NCI-H2196 (cell line): ENCODE results near the gene ZNHIT2.
"Not testable (repeated sequence)": the region's sequence is repeated elsewhere in the genome, so short reads cannot be mapped to it uniquely, and the experiment has no call there.

Source experiments
- DNase-seq: peaks from one replicate; lab custom pipeline; 2025; ENCODE audit not compliant: unreplicated experiment; lab: John Stamatoyannopoulos, UW

ZNHIT2 gene

DNA sequence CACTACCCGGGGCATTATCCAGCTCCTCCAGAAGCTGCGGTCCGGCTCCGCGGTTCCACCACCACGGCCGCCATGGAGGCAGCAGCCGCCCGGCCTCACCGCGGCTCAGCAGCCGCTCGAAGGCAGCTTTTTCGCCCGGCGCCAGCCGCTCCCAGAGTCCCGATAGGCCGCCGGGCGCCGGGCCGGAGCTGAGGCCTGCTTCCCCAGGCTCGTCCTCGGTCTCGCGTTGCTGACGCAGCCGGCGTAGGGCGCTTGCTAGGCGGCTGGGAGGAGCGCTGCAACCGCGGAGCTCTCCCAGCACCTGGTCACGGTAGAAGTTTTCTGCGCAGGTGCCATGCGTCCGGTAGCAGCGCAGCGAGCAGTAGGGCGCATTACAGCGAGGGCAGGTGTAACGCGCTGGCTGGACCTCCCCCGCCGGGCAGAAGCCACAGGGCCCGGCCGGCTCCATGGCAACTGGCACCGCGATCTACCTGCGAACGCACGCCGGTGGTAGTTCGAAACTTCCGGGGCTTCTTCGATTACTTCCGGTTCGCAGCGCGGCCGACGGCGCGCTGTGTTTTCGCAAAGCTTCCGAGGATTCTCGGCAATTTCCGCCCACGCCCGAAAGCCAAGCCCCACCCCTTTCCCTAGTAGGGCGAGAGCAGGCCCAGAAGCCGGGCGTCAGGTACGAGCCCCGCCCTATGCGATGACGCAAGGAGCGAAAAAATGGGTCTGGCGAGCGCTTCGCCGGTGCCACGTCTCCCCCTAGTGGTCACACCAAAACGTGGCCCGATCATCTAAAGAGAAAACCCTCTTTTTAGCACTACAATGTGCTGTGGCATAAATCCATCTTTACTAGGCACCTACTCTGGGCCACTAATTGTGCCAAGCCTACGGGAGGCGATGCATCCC is at the start of gene ZNHIT2:
Gene ZNHIT2, minus strand, starts transcription at position 496 of the 891 bp plus-strand sequence. Its CDS starts 48 bp downstream, at position 448.
- DNase-seq: peak; percentile 99

- no peak for DNase-seq
These were observed 49.4 kb upstream of the ZNHIT2 start for GRCh38 chr11:65166893-65167292.

DNA sequence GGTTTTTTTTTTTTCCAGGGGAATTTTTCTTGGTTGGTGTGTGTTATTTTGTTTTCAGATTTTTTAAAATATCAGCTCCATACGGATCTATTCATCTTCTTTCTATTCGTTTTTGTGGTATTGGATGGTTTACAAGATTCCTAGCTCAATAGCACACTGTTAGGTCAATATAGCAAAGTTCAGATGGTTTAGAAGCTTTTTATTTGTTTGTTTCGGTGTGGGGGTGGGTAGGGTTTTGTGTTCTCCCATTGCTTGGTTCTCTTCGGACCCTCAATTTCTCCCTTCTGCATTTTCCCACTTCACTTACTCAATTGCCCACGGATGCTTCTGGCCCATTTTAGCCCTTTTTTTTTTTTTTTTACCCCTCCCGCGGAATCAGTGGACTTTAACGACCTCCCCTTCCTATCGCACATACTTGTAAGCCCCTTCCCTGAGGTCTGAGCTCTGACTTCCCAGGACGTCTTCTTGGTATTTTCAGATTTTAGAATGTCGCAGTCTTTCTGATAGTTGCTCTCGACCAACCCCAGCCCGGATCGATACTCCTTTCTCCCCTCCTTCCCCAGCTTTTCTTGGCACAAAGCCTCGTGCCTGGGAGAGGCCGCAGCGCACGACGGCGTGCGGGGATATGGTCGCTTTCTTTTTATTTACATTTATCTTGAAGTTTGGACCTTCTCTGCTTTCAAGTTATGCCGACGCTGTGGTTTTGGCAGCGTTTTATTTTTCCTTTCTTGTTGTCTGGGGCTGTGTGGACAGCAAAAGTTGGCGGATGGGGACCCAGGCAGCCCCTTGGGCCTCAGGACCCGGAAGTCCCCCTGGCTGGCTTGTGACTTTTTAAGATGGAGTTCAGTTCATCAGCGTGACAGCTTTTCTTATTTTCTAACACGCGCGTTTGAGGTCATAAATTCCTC is 48.2 kb upstream of the ZNHIT2 start:
- no peak for DNase-seq

DNA sequence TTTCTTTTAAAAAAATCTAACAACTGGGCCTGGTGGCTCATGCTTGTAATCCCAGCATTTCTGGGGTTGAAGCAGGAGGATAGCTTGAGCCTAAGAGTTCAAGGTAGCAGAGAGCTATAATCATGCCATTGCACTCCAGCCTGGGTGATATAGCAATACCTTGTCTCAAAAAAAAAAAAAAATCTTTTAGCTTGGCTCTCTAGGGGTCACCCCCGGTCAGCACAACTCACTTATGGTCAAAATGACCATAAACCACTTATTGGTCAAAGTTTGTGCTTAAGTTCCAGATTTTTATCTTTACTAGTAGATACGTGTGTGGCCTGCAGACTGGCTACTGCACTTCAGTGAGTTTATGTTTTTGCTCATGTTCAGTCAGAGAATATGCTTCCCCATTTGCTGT is 46.2 kb upstream of the ZNHIT2 start:
- no peak for DNase-seq

DNA sequence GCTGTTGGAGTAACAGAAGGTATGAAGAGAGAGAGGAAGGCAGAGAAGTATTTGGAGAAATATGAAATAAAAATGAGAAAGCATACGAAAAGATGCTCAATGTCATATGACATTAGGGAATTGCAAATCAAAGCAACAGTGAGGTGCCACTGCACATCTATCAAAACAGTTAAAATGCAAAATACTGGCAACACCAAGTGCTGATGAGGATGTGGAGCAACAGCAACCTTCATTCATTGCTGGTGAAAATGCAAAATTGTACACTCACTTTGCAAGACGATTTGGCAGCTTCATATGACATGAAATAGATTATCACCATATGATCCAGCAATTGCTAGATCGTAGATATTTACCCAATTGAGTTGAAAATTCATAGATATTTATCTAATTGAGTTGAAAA is 43.1 kb upstream of the ZNHIT2 start:
- no peak for DNase-seq

DNA sequence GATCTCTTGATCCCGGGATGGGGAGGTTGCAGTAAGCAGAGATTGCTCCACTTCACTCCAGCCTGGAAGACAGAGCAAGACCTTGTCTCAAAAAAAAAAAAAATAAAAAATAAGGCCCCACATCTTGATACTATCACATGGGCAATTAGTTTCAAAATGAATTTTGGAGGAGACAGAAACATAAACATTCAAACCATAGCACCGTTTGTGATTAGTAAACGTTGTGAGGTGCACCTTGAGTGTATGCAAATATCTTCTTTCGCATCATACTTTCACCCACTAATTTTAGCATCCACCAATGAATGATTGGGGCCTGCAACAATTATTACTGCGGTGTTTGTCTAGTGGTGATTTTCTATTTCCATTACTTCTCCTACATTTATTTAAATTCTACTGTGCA is 41.5 kb upstream of the ZNHIT2 start:
- DNase-seq: no peak

DNA sequence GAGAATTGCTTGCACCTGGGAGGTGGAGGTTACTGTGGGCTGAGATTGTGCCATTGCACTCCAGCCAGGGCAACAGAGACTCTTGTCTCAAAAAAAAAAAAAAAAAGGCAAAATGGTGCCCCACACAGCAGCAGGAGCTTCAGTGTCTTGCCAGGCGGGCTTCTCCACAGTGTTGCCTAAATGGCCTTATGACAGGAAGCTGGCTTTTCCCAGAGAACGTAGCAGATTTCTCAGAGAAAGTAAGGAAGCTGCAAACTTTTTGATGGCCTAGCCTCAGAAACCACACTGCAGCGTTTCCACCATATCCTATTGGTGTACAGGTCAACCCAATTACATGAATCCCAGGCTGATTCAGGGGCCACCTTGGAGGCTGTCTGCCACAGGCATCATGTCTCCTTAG is 39.8 kb upstream of the ZNHIT2 start:
- DNase-seq: no peak

- no peak for DNase-seq
These were observed 39.4 kb upstream of the ZNHIT2 start for GRCh38 chr11:65156926-65157325.

- DNase-seq: no peak
These were observed 38.8 kb upstream of the ZNHIT2 start for GRCh38 chr11:65156256-65156655.

- DNase-seq: no peak
These were observed 34.6 kb upstream of the ZNHIT2 start for GRCh38 chr11:65152122-65152521.

GRCh38 chr11:65151331-65151899 is 33.9 kb upstream of the ZNHIT2 start:
- DNase-seq: no peak

DNA sequence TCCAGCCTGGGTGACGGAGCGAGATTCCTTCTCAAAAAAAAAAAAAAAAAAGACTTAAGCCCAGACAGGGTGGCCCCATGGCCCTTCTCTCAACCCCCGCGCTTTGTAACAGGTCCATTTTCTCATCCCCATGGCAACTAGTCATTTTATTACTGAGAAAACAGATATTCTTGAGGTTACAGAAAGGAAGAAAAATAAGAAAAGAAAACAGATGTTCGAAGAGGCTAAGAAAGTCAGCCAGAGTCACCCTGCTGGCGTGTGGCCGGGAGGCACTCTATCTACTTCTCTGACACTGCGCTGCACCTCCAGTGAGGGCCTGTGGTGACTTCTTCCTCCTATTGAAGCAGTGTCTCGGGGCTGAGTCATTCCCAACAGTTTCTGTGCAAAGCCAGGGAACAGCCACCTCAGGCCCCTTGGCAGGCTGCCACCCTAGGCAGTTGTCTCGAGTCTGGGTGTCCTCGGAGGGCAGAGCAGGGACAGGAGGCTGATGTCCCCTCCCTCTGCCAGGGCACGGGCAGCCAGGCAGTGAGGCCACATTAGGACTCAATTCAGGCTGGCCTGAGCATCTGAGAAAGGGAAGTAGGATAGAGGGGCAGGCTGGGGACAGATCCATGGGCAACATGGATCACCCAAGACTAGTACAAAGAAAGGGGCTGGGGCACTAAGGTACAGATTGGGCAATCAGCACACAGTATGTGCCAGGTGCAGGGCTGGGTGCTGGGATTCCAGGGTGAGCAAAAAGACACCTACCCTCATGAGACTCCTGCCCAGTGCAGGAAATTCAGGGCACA is 33.2 kb upstream of the ZNHIT2 start:
- DNase-seq: peak; percentile 94

DNA sequence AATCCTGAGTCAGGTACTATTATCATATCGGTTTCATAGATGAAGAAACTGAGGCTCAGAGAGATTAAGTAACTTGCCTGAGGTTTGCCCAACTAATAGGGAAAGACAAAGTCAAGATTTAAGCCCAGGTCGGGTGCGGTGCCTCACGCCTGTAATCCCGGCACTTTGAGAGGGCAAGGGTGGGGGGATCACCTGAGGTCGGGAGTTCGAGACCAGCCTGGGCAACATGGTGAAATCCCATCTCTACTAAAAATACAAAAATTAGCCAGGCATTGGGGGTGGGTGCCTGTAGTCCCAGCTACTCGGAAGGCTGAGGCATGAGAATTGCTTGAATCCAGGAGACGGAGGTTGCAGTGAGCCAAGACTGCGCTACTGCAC is 32.6 kb upstream of the ZNHIT2 start:
- not testable (repeated sequence) for DNase-seq

DNA sequence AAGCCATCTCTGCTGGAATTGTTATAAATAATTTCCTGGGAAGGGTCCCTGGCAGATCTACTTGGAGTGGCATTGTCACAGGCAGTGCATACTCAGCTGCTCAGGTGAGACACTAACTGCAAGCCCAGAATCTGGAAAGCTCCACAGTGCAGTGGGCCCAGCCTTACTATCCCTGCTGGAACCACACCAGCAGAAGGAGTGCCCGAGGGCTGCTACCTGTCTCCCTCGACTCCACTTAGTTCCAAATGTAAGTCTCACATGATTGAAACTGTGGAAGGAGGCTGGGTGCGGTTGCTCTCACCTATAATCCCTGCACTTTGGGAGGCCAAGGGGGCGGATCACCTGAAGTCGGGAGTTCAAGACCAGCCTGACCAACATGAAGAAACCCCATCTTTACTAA is 31.2 kb upstream of the ZNHIT2 start:
- DNase-seq: no peak

DNA sequence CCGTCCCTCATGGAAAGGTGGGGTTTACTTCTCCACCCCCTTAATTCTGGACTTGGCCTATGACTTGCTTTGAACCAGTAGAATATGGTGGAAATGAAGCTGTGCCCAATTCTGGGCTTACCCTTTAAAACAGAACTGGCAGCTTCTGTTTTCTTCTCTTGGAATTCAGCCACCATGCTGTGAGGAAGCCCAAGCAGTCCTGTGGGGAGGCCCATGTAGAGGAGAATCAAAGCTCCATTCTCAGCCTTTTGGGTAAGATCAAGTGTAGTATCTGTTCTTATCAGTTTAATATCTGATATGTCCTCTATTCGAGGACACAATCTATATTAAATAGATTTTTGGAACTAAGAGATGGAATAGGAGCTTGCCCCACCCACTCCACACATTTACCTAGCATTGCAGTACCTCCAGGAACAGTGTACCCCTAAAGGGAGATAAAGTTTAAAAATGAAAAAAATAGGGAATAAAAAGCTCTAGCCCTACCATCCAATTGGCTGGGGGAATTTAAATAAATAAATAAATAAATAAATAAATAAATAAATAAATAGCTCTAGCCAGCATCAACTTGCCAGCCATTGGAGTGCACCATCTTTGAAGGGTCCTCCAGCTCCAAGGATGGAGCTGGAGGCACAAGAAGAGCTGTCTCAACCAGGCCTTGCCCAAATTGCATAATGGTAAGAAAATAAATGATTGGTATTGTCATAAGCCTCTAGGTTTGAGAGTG is 30.0 kb upstream of the ZNHIT2 start:
- no peak for DNase-seq

GRCh38 chr11:65141896-65142494 is 24.5 kb upstream of the ZNHIT2 start:
- no peak for DNase-seq

- no peak for DNase-seq
These were observed 19.1 kb upstream of the ZNHIT2 start for GRCh38 chr11:65136515-65137096.

DNA sequence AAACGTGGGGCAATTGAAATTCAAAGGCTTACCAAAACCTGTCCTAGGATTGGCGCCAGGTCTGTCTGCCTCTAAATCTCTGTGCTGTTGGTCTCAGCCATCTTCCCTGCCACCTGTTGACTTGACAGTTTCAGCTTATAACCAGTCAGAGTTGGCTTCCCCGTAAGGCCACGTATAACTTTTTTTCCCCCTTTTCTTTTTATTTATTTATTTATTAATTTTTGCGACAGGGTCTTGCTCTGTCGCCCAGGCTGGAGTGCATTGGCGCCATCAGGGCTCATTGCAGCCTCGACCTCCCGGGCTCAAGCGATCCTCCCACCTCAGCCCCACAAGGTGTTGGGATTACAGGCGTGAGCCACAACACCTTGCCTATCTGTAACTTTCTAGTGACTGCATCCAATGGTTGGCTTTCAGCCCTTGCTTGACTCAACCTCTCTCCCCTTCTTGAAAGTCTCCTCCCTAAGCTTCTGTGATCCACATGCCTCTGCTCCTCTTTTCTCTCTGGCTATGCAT is 18.2 kb upstream of the ZNHIT2 start:
- no peak for DNase-seq

GRCh38 chr11:65134952-65135632 is 17.6 kb upstream of the ZNHIT2 start:
- DNase-seq: peak; percentile 97
